PC-9 (cell line): ENCODE measurements around the gene KLK6.

ENCODE experiments used
- EZH2 ChIP-seq: fragments of 200-600 bp; sonication (generic); IDR thresholded peaks from 2 replicates; pipeline ENCODE4 v1.8.0; 2017; ENCODE audit warnings: antibody characterized with exemption, low read depth
- TF ChIP-seq, protein P1 (sequence below): fragments of 200-600 bp; sonication (generic); conservative IDR thresholded peaks from 2 replicates; pipeline ENCODE4 v1.6.1; 2017; ENCODE audit warnings: mixed run types, antibody characterized with exemption, mild to moderate bottlenecking, moderate library complexity

DNA sequence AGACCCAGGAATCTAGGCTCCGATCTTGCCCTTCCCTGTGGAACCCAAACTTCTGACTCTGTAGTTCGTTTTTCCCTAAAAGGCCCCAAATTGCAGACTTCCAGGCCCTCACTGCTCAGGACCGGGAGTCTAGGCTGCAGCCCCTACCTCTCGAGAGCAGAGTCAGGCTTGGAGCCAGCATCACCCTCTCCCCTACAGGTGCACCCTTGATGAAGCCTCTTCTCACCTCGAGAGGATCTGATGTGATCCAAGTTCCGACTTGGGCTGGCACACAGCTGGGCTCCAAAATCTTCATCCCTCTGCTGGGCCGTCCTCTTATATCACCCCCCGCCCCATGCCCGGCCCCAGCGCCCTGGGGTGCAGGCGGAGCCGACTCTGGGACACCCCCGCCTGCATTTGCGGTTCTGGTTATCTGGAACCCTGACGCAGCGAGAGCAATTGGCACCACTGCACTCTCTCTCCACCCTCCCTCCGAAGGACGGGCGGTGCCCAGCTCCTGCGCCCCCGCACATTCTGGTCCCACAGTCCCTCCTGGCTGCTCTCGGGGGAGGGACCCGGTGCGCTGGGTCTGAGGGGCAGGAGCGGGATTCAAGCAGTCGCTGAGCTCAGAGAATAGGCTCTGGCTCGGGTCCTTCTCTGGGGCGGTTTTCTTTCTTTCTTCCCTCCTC is 14.4 kb upstream of the KLK6 start, which contains the start of gene KLK7:
- no peak for TF ChIP-seq EZH2
- TF ChIP-seq, protein P1, sequence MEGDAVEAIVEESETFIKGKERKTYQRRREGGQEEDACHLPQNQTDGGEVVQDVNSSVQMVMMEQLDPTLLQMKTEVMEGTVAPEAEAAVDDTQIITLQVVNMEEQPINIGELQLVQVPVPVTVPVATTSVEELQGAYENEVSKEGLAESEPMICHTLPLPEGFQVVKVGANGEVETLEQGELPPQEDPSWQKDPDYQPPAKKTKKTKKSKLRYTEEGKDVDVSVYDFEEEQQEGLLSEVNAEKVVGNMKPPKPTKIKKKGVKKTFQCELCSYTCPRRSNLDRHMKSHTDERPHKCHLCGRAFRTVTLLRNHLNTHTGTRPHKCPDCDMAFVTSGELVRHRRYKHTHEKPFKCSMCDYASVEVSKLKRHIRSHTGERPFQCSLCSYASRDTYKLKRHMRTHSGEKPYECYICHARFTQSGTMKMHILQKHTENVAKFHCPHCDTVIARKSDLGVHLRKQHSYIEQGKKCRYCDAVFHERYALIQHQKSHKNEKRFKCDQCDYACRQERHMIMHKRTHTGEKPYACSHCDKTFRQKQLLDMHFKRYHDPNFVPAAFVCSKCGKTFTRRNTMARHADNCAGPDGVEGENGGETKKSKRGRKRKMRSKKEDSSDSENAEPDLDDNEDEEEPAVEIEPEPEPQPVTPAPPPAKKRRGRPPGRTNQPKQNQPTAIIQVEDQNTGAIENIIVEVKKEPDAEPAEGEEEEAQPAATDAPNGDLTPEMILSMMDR, result no peak
